ENCODE results near the gene CYB5R4.

Gene CYB5R4

GRCh38 chr6:83859410-83860358 lies at the start of gene CYB5R4:
CYB5R4 (plus strand) TSS chr6:83859689; CDS start chr6:83859783, 94 bp downstream.
- DNase-seq (ENCODE audit: low spot score), result peak; percentile 92

DNA sequence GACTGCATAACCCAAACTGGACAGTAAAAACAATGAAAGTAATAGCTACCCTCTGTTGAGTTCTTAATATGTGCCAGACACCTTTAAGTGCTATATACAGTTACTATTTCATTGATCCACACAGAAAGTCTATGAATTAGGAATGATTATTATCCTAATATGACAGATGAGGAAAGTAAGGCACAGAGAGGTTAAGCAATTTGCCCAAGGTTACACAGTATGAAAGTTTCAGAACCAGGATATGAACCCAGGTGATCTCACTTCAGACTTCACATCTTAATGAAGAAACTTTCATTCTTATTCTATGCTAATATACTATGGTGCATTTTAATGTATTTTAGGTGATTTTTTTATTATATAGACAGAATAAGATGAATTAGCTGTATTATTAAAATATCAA lies 46.9 kb upstream of the CYB5R4 start:
- no peak for DNase-seq (ENCODE audit: low spot score)

- DNase-seq (ENCODE audit: low spot score), result peak; percentile 34
Measured at GRCh38 chr6:83815631-83816272, 43.7 kb upstream of the CYB5R4 start.

GRCh38 chr6:83822629-83823169 lies 36.8 kb upstream of the CYB5R4 start:
- no peak for DNase-seq (ENCODE audit: low spot score)

GRCh38 chr6:83824388-83824801 lies 35.1 kb upstream of the CYB5R4 start:
- DNase-seq (ENCODE audit: low spot score), result no peak

GRCh38 chr6:83824831-83825230 lies 34.7 kb upstream of the CYB5R4 start:
- DNase-seq (ENCODE audit: low spot score), result no peak

- DNase-seq (ENCODE audit: low spot score), result no peak
Measured at GRCh38 chr6:83827050-83827449, 32.4 kb upstream of the CYB5R4 start.

DNA sequence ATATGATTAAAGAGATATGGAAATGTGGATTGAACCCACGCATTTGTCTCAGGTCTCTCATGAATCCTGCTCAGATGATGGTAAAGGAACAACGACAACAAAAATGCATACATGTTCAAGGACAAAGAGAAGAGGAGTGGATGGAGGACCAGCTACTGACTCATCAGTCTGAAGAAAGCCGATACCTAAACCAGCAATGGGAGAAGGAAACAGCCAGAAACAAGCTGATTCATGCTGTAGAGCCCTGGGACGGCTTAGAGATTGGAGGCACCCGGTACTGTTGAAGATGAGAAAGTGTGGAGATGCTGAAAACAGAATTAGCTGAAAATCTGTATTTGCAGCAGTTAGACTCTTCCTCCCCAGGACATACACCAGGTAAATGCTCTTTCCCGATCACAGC lies 20.8 kb upstream of the CYB5R4 start:
- DNase-seq (ENCODE audit: low spot score), result no peak

DNA sequence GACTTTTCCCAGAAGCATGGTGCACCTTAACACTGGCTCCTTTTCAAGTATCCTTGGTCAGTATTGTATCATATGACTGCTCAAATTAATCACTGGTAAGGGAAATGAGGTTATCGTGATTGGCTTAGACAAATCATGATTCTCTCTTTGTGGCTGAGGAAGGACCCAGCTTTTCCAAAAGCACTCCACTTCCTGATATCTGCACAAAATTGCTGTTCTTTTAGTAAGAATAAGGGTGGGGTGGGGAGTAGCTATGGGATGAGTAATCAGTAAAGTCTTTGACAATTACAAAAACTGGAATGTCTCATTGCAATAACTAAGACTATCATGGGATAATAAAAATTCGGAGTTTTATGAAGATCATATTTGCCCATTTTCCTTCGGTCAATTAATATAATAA lies 15.3 kb upstream of the CYB5R4 start:
- DNase-seq (ENCODE audit: low spot score), result no peak

DNA sequence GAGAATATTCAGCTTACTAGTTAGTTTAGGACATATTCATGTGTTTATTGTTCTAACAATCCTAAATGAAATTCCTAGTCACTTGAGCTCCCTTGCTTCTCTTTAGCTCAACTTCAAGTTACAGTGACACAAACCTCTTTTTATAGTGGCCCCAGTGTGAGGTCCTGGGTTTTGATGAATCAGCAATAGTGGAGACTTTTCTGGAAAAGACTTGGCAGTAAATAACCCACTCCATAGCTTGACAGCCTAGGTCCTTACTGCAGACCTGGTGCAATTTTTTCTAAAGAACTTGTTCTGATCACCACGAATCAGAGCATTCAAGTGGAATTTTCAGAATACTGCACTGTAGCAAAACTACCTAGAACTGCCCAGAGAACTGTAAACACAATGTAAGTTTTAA lies 13.2 kb upstream of the CYB5R4 start:
- no peak for DNase-seq (ENCODE audit: low spot score)

DNA sequence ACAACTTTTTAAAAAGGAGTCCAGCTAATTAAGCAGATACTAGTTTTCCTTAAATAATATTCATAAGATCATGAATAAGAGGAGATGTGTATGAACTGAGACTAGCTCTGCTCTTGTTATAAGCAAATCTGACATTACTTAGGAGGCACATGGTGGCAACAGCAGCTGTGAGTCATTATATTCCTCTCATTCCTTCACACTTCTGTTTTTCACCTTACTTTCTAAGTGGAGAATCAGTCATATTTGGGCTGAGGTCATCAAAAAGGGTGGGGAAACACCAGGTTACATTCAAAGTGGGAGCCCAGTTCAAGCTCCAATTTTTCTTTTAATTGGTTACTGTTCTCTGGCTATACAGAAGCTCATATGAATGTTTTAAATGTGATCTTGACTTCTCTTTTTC lies 12.3 kb upstream of the CYB5R4 start:
- DNase-seq (ENCODE audit: low spot score), result no peak

GRCh38 chr6:83849127-83849526 lies 10.4 kb upstream of the CYB5R4 start:
- no peak for DNase-seq (ENCODE audit: low spot score)

GRCh38 chr6:83849610-83850009 lies 9.9 kb upstream of the CYB5R4 start:
- no peak for DNase-seq (ENCODE audit: low spot score)

GRCh38 chr6:83852528-83853177 lies 6.8 kb upstream of the CYB5R4 start:
- DNase-seq (ENCODE audit: low spot score), result no peak

GRCh38 chr6:83853178-83854000 lies 6.1 kb upstream of the CYB5R4 start, which contains the start of gene RIPPLY2:
RIPPLY2 (plus strand) TSS chr6:83853360; CDS start chr6:83853417, 57 bp downstream.
- DNase-seq (ENCODE audit: low spot score), result no peak

GRCh38 chr6:83854001-83854501 lies 5.4 kb upstream of the CYB5R4 start:
- no peak for DNase-seq (ENCODE audit: low spot score)

- no peak for DNase-seq (ENCODE audit: low spot score)
Measured at GRCh38 chr6:83854766-83855165, 4.7 kb upstream of the CYB5R4 start.

DNA sequence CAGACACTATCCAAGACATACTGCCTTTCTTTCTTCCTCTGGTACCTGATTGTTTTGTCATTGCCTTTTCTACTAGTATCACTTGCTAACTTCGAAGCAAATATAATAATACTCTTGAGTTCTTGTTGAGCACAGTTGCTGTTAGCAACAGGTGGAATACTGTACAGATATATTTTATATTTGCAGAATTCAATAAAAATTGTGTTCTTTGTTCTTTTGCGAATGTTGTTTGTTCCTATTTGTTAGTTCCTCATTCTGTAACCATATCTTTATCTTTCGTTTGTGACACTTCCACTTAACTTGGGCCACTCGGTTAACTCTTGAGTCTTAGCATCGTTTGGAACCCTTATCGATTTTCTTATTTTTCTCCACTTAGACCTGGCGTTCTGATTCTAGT lies 868 bp downstream of the CYB5R4 start:
- DNase-seq (ENCODE audit: low spot score), result no peak

GRCh38 chr6:83860782-83861495 lies 1.4 kb downstream of the CYB5R4 start:
- no peak for DNase-seq (ENCODE audit: low spot score)

GRCh38 chr6:83862776-83863471 lies 3.4 kb downstream of the CYB5R4 start:
- no peak for DNase-seq (ENCODE audit: low spot score)
